Measurements from ENCODE around the gene RABL2B. TPM values are rescaled to one million over a fixed set of nuclear protein-coding genes. Genes with fewer than 3 reads are reported as not detected.

Gene RABL2B
- total RNA-seq = 6.1 and 8.9 TPM in 2 replicates

DNA sequence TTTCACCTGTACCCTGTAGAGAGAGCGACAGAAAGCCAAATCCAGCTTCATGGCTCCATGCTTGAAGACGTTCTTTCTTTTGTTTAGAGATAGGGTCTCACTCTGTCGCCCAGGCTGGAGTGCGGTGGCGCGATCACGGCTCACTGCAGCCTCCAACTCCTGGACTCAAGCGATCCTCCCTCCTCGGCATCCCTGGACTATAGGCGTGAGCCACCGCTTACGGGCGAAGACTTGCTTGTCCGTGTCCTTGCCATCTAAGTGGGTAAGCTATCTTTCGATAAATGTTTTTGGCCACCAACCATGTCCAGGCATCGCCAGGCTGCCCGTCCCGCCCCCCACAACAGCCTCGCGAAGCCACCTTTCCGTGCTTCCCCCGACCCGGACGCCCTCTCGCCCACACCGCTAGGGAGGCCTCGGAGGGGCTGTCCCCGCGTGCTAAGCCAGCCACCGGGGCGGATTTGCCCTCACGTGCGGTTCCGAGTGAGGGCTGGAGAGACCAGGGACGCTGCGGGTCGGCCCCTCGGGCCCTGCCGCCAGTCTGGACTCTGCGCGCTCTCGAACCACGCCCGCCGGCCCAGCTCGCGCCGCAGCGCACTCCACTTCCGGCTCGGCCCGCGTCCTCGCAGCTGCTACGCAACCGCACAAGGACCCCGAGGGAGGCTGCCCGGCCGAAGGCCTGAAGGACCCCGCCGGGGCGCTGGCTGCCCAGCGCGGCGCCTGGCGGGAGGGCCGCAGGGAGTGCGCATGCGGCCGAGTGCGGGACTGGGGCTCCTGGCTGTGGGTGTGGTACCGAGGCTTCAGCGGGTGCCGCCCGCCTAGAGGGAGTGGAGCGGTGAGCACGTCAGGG is at the start of gene RABL2B:
RABL2B (minus strand) TSS at position 604 of the 847 bp plus-strand sequence. CDS start 1,342 bp downstream, outside the sequence.

DNA sequence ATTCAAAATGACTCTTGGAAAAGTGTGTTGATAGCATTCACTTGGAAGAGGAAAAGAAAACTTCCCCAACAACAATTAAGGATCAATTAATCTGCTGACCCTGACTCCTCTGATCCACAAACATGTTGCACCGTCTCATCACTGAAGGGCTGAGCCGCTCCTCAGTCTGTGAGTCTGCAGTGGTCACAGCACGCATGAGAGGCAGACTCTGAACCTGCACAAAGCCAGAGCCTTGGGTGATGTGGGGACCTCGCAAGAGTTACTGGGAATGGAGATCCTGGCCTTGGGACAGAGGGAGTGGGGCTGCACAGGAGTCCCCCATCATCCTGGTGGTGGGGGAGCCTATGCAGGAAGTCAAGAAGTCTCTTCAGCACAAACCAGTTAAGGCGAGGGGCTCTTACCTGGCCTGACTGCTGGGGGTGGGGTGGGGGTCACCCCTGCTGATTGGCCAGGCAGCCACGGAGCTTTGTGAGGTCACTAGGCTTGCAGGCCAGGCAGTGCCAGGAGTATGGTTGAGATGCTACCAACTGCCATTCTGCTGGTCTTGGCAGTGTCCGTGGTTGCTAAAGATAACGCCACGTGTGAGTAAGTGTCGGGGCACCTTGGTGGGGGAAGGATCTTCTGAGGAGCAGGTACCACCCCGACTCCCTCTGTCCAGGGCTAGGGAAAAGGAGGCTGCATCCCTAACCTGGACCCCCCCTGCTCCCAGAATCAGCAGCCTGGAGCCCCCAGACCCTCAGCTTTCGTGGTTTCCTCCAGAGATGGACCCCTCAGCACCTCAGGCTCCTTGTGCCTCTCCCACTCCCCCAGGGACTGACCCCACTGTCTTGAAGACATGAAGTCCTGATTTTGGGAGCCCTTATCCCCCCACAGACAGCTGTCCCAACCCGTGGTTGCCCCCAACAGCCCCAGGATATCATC is 45.4 kb downstream of the RABL2B start, which contains the start of gene ACR:
ACR (plus strand) TSS at position 477 of the 921 bp plus-strand sequence; CDS start at position 509, 32 bp downstream.

Other genes with a start within 250 kb of the RABL2B start
- gene KLHDC7B, start 237.7 kb downstream of the RABL2B start, total RNA-seq = not detected in 2 replicates
- gene SYCE3, start 220.7 kb downstream of the RABL2B start, total RNA-seq = 3.5 TPM in 1 of 2 replicates, not detected in the other
- gene CPT1B, start 205.2 kb downstream of the RABL2B start, total RNA-seq = 0.12 and 0.98 TPM in 2 replicates
- gene CHKB, start 200.8 kb downstream of the RABL2B start, total RNA-seq = 16.0 and 18.5 TPM in 2 replicates
- gene MAPK8IP2, start 182.8 kb downstream of the RABL2B start, total RNA-seq = 0.24 and 0.50 TPM in 2 replicates
- 41.6 and 47.2 TPM in 2 replicates for gene ARSA, start 155.5 kb downstream of the RABL2B start, total RNA-seq
- 2.4 and 2.6 TPM in 2 replicates for gene SHANK3, start 110.8 kb downstream of the RABL2B start, total RNA-seq
- gene ACR, start 45.4 kb downstream of the RABL2B start, total RNA-seq = 0.19 TPM in 1 of 2 replicates, not detected in the other